A673 (cell line): ENCODE data around the gene ZNF619. TPM values are rescaled to one million over a fixed set of nuclear protein-coding genes. Genes with fewer than 3 reads are reported as not detected.

Source experiments
- BruUV-seq: library from RNA; stranded (reverse); fragments of 400-500 nt; replicated peaks from 2 replicates; lab custom pipeline; 2021; lab: Mats Ljungman, UMichigan
- CTCF ChIA-PET: fragments of 300-600 bp; sonication (Branson Sonifier 250); formaldehyde crosslinking; loops from one replicate; lab custom pipeline; 2022; ENCODE audit warnings: antibody characterized with exemption; lab: Charles Lee
- POLR2A ChIA-PET: fragments of 300-600 bp; sonication (Branson Sonifier 250); formaldehyde crosslinking; loops from one replicate; lab custom pipeline; 2022; ENCODE audit warnings: antibody characterized with exemption; ENCODE audit not compliant: low non-redundant PET; lab: Charles Lee
- DNase-seq: peaks from one replicate; pipeline ENCODE4 v3.0.0-alpha.2; 2015; ENCODE audit warnings: low spot score
- H3K27ac ChIP-seq: fragments of 200-600 bp; sonication (generic); 2 replicates; pipeline ENCODE4 v1.5.1; 2016; ENCODE audit warnings: mixed run types, low read depth, mild to moderate bottlenecking, mixed read lengths, antibody characterized with exemption, low read length; ENCODE audit not compliant: poor library complexity, severe bottlenecking
- H3K27me3 ChIP-seq: fragments of 200-600 bp; sonication (generic); replicated peaks from 2 replicates; pipeline ENCODE4 v1.6.1; 2017; ENCODE audit warnings: mixed run types, low read depth, mild to moderate bottlenecking, mixed read lengths, antibody characterized with exemption, low read length; ENCODE audit not compliant: insufficient read depth, poor library complexity
- H3K36me3 ChIP-seq: fragments of 200-600 bp; sonication (generic); 2 replicates; pipeline ENCODE4 v1.6.1; 2016; ENCODE audit warnings: mixed run types, mild to moderate bottlenecking, mixed read lengths, antibody characterized with exemption, low read length; ENCODE audit not compliant: insufficient read depth, poor library complexity, severe bottlenecking
- H3K4me1 ChIP-seq: fragments of 200-600 bp; sonication (generic); 2 replicates; pipeline ENCODE4 v1.6.1; 2017; ENCODE audit warnings: mixed run types, mild to moderate bottlenecking, mixed read lengths, antibody characterized with exemption, low read length; ENCODE audit not compliant: insufficient read depth, poor library complexity, severe bottlenecking
- H3K4me3 ChIP-seq: fragments of 200-600 bp; sonication (generic); 2 replicates; pipeline ENCODE4 v1.5.1; 2016; ENCODE audit warnings: low read depth, mixed run types, mild to moderate bottlenecking, mixed read lengths, low read length; ENCODE audit not compliant: poor library complexity, severe bottlenecking
- H3K9me3 ChIP-seq: fragments of 200-600 bp; sonication (generic); 2 replicates; pipeline ENCODE4 v1.6.1; 2016; ENCODE audit warnings: mixed run types, low read depth, mild to moderate bottlenecking, mixed read lengths, antibody characterized with exemption, low read length; ENCODE audit not compliant: poor library complexity, severe bottlenecking
- CTCF ChIP-seq: fragments of 300-800, 200-600 bp; sonication (generic); conservative IDR thresholded peaks from 2 replicates; pipeline ENCODE4 v1.5.1; 2017; ENCODE audit warnings: low read depth, mild to moderate bottlenecking, antibody characterized with exemption, low read length, moderate library complexity, mixed read lengths
- EZH2 ChIP-seq: fragments of 200-600 bp; sonication (generic); IDR thresholded peaks from 2 replicates; pipeline ENCODE4 v1.6.1; 2017; ENCODE audit warnings: borderline replicate concordance, low read depth, mild to moderate bottlenecking, mixed read lengths, antibody characterized with exemption, low read length; ENCODE audit not compliant: poor library complexity, severe bottlenecking
- intact Hi-C: fragments of 100-400 bp; cut with micrococcal nuclease; formaldehyde crosslinking; loops from one replicate; pipeline ENCODE4 v1.10.0; 2022; ENCODE audit not compliant: unreplicated experiment
- total RNA-seq: library from RNA; stranded (reverse); gene quantifications from 2 replicates; pipeline ENCODE4 v1.2.3, GENCODE V29; 2021

The ZNF619 gene
- total RNA-seq, 1 experiment from 2014 or later, result 3.3 TPM

- Histone ChIP-seq H3K4me1 (no peaks in the 10 kb centered on the region), H3K27ac (no peak overlapping the region), H3K4me3 (no peak overlapping the region), H3K27me3 (no peaks in the 10 kb centered on the region), H3K36me3 (no peaks in the 10 kb centered on the region), H3K9me3 (no peaks in the 10 kb centered on the region)
- no TSS peak for BruUV-seq
- ChIA-PET CTCF (no interaction called here), POLR2A (no interaction called here)
- no peak for DNase-seq
- no peak for TF ChIP-seq CTCF
- no peak for TF ChIP-seq EZH2
- intact Hi-C loops, result no loop called here
These were observed 31.9 kb upstream of the ZNF619 start for GRCh38 chr3:40445062-40445461.

GRCh38 chr3:40445880-40446279 is 31.0 kb upstream of the ZNF619 start:
- no peak for DNase-seq

DNA sequence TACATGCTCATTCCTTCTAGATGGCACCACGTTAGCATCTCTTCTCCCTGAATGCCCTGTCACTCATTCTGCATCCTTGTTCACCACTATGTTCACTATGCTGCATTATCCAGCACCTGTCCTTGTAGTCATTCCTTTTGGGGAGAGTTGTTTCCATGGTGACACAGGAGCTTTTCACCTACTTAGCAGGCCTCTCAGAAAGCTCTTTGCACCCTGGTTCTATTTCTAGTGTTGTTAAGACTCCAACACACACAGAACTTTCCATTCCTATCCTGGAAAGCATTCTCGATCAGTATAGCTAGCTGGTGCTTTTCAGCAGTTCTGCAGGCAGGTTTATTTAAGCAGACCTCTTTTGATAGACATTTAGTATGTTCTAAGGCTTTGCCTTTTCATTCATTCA is 26.5 kb upstream of the ZNF619 start:
- DNase-seq, result no peak
- no TSS peak for BruUV-seq
- TF ChIP-seq CTCF, result no peak
- no peak for TF ChIP-seq EZH2
- Histone ChIP-seq H3K4me3 (no peak overlapping the region), H3K27ac (no peak overlapping the region), H3K36me3 (no peaks in the 10 kb centered on the region), H3K4me1 (peaks cover 4% of the 10 kb centered on the region), H3K27me3 (no peaks in the 10 kb centered on the region), H3K9me3 (no peaks in the 10 kb centered on the region)
- ChIA-PET POLR2A (no interaction called here), CTCF (no interaction called here)
- intact Hi-C loops, result no loop called here

More at GRCh38 chr3:40445880-40446279, 31.0 kb upstream of the ZNF619 start:
- Histone ChIP-seq H3K4me1 (no peaks in the 10 kb centered on the region), H3K27ac (no peak overlapping the region), H3K4me3 (no peak overlapping the region), H3K27me3 (no peaks in the 10 kb centered on the region), H3K9me3 (no peaks in the 10 kb centered on the region), H3K36me3 (no peaks in the 10 kb centered on the region)
- BruUV-seq, result no TSS peak
- ChIA-PET CTCF (no interaction called here), POLR2A (no interaction called here)
- intact Hi-C loops, result no loop called here
- no peak for TF ChIP-seq EZH2
- no peak for TF ChIP-seq CTCF
